Gastrocnemius medialis (tissue), 4 donors: Measurements from ENCODE around the gene CNGA1.

ENCODE experiments used
- CTCF ChIP-seq, 5 experiments: fragments of 450-650 bp in 3 of 5; fragments of 200-600 bp in 2 of 5; sonication (generic) in 2 of 5; IDR thresholded peaks in 4 of 5; conservative IDR thresholded peaks in 1 of 5; 1 replicate in 4 of 5; 2 replicates in 1 of 5; pipeline ENCODE4 v1.5.1; 2016 to 2019; ENCODE audit warnings: antibody characterized with exemption in 5 of 5, mild to moderate bottlenecking in 3 of 5, moderate library complexity in 3 of 5
- POLR2A ChIP-seq, 2 donors: fragments of 450-650 bp; IDR thresholded peaks; one replicate each; pipeline ENCODE4 v1.6.1; 2017; ENCODE audit warnings: antibody characterized with exemption in 2 of 2, mild to moderate bottlenecking in 2 of 2, moderate library complexity in 2 of 2

- TF ChIP-seq CTCF (IDR thresholded peaks at IDR 0.05 in 4 of 5, conservative IDR thresholded peaks at IDR 0.05 in 1 of 5), result no peak
- no peak for TF ChIP-seq POLR2A (IDR thresholded peaks at IDR 0.05)
These were observed 26.3 kb downstream of the CNGA1 start for GRCh38 chr4:47990145-47990544.
